CD14-positive monocyte (primary cell): ENCODE measurements around the gene STARD13. TPM values are rescaled to one million over a fixed set of nuclear protein-coding genes. Genes with fewer than 3 reads are reported as not detected.

Source experiments
- DNase-seq, 3 donors: peaks; one replicate each; pipeline ENCODE4 v3.0.0-alpha.2; 2011 to 2022
- H2AFZ ChIP-seq: 2 replicates; pipeline ENCODE4 v1.6.0; 2012; ENCODE audit warnings: mild to moderate bottlenecking, low read depth, low read length, inconsistent platforms; ENCODE audit not compliant: insufficient read depth, poor library complexity, severe bottlenecking
- H3K27ac ChIP-seq, 2 donors: 1 replicate in 1 of 2; 2 replicates in 1 of 2; pipeline ENCODE4 v1.5.1; 2012 to 2013; ENCODE audit warnings: low read length in 2 of 2, control low read depth in 1 of 2, inconsistent platforms in 1 of 2, low read depth in 1 of 2, mild to moderate bottlenecking in 1 of 2
- H3K27me3 ChIP-seq, 2 donors: one replicate each; pipeline versions ENCODE4 v1.6.0 to v1.6.1; 2011 to 2013; ENCODE audit warnings: low read length in 2 of 2; ENCODE audit not compliant: control insufficient read depth in 2 of 2, insufficient read depth in 2 of 2
- H3K36me3 ChIP-seq, 2 donors: replicated peaks in 1 of 2; 1 replicate in 1 of 2; 2 replicates in 1 of 2; pipeline versions ENCODE4 v1.5.1 to v1.6.1; 2012 to 2013; ENCODE audit warnings: low read length in 2 of 2, control low read depth in 1 of 2, inconsistent platforms in 1 of 2, mild to moderate bottlenecking in 1 of 2; ENCODE audit not compliant: insufficient read depth in 2 of 2, control insufficient read depth in 1 of 2
- H3K4me1 ChIP-seq, 2 donors: 1 replicate in 1 of 2; 2 replicates in 1 of 2; pipeline versions ENCODE4 v1.5.1 to v1.6.1; 2012 to 2013; ENCODE audit warnings: low read length in 2 of 2, control low read depth in 1 of 2, inconsistent platforms in 1 of 2, mild to moderate bottlenecking in 1 of 2, moderate library complexity in 1 of 2; ENCODE audit not compliant: insufficient read depth in 2 of 2, control insufficient read depth in 1 of 2
- H3K4me2 ChIP-seq: replicated peaks from 2 replicates; pipeline ENCODE3; 2012; ENCODE audit warnings: low read length, moderate library complexity, mild to moderate bottlenecking; ENCODE audit not compliant: poor library complexity, severe bottlenecking; ENCODE audit errors: extremely low read depth
- H3K4me3 ChIP-seq, 3 experiments: fragments of 200-600 bp in 1 of 3; sonication (generic) in 1 of 3; replicated peaks in 1 of 3; 1 replicate in 2 of 3; 2 replicates in 1 of 3; pipeline ENCODE4 v1.5.1; 2011 to 2013; ENCODE audit warnings: low read length in 3 of 3, mild to moderate bottlenecking in 3 of 3, control low read depth in 2 of 3, low read depth in 2 of 3, inconsistent platforms in 1 of 3, moderate library complexity in 1 of 3
- H3K79me2 ChIP-seq: 2 replicates; pipeline ENCODE4 v1.6.0; 2012; ENCODE audit warnings: mild to moderate bottlenecking, control low read depth, inconsistent platforms, low read length, moderate library complexity; ENCODE audit not compliant: insufficient read depth
- H3K9ac ChIP-seq: 2 replicates; pipeline ENCODE4 v1.6.0; 2017; ENCODE audit warnings: low read length, mild to moderate bottlenecking; ENCODE audit not compliant: insufficient read depth, poor library complexity, severe bottlenecking
- H3K9me3 ChIP-seq, 2 donors: replicated peaks in 1 of 2; 1 replicate in 1 of 2; 2 replicates in 1 of 2; pipeline versions ENCODE4 v1.5.1 to v1.6.1; 2012 to 2013; ENCODE audit warnings: low read length in 2 of 2, control low read depth in 1 of 2; ENCODE audit not compliant: control insufficient read depth in 1 of 2, insufficient read depth in 1 of 2
- H4K20me1 ChIP-seq: 2 replicates; pipeline ENCODE4 v1.6.0; 2012; ENCODE audit warnings: mild to moderate bottlenecking, low read length, control low read depth, moderate library complexity; ENCODE audit not compliant: insufficient read depth
- H3K27ac Mint-ChIP-seq, 7 donors: one replicate each; pipeline ENCODE4 v1.8.0; 2020; ENCODE audit warnings: mild to moderate bottlenecking in 7 of 7, mixed read lengths in 7 of 7, moderate library complexity in 6 of 7, inconsistent platforms in 2 of 7
- H3K27me3 Mint-ChIP-seq, 3 donors: one replicate each; pipeline ENCODE4 v1.8.0; 2021 to 2022; ENCODE audit warnings: low read depth in 3 of 3, mild to moderate bottlenecking in 3 of 3, mixed read lengths in 3 of 3, moderate library complexity in 3 of 3, inconsistent platforms in 1 of 3
- H3K36me3 Mint-ChIP-seq, 2 donors: one replicate each; pipeline ENCODE4 v1.8.0; 2020; ENCODE audit warnings: mixed read lengths in 2 of 2, inconsistent platforms in 1 of 2, mild to moderate bottlenecking in 1 of 2
- H3K4me1 Mint-ChIP-seq: one replicate; pipeline ENCODE4 v1.8.0; 2020; ENCODE audit warnings: mild to moderate bottlenecking, mixed read lengths
- H3K4me3 Mint-ChIP-seq, 2 donors: one replicate each; pipeline ENCODE4 v1.8.0; 2020; ENCODE audit warnings: mild to moderate bottlenecking in 2 of 2, mixed read lengths in 2 of 2, moderate library complexity in 1 of 2
- H3K9me3 Mint-ChIP-seq, 7 donors: one replicate each; pipeline ENCODE4 v1.8.0; 2020 to 2022; ENCODE audit warnings: mixed read lengths in 7 of 7, mild to moderate bottlenecking in 6 of 7, moderate library complexity in 6 of 7, inconsistent platforms in 2 of 7
- WGBS: methylation state at CpG from one replicate; pipeline ENCODE4 v1.1.5; 2013; ENCODE audit warnings: missing lambda C conversion rate; ENCODE audit not compliant: insufficient coverage; 5-methylcytosine and 5-hydroxymethylcytosine counted together
- intact Hi-C, 2 donors: fragments of 100-400 bp; cut with micrococcal nuclease; formaldehyde crosslinking; loops; one replicate each; pipeline versions ENCODE4 v1.15.0 to v1.15.1; 2023
- polyA plus RNA-seq, 3 donors: library from polyadenylated mRNA; depleted of rRNA in 1 of 3; unstranded in 2 of 3; stranded (reverse) in 1 of 3; fragments of 300-500 nt in 2 of 3; fragments of >200 nt in 1 of 3; fragmentation: Illumina TruSeq in 2 of 3; gene quantifications; 1 replicate in 2 of 3; 2 replicates in 1 of 3; pipeline ENCODE4 v1.2.3, GENCODE V29; 2012 to 2021
- TF ChIP-seq, protein P1 (sequence below): fragments of 200-600 bp; IDR thresholded peaks from one replicate; pipeline ENCODE4 v1.8.0; 2022; ENCODE audit warnings: antibody characterized with exemption, mild to moderate bottlenecking

Gene STARD13
- polyA plus RNA-seq, 3 donors, result 0.37 to 0.69 (median 0.60) TPM

GRCh38 chr13:33107361-33107760, 178.2 kb downstream of the STARD13 start:
- Mint-ChIP-seq H3K27ac (no peak overlapping the region), H3K4me3 (no peak overlapping the region), H3K36me3 (peaks cover 0 to 2% of the 10 kb centered on the region in 2 donors), H3K4me1 (peaks cover 51% of the 10 kb centered on the region), H3K9me3 (peaks cover 0 to 2% (median 0%) of the 10 kb centered on the region in 7 donors), H3K27me3 (peaks cover 0 to 4% (median 0%) of the 10 kb centered on the region in 3 donors)
- Histone ChIP-seq H3K4me3 (no peak overlapping the region), H2AFZ (no peak overlapping the region), H3K9me3 (no peaks in the 10 kb centered on the region), H3K36me3 (no peaks in the 10 kb centered on the region), H3K4me1 (peaks cover 48 to 52% of the 10 kb centered on the region in 2 donors), H3K4me2 (no peak overlapping the region), H3K27me3 (no peaks in the 10 kb centered on the region), H3K9ac (no peak overlapping the region), H4K20me1 (no peaks in the 10 kb centered on the region), H3K27ac (no peak overlapping the region), H3K79me2 (no peaks in the 10 kb centered on the region)
- TF ChIP-seq, protein P1, sequence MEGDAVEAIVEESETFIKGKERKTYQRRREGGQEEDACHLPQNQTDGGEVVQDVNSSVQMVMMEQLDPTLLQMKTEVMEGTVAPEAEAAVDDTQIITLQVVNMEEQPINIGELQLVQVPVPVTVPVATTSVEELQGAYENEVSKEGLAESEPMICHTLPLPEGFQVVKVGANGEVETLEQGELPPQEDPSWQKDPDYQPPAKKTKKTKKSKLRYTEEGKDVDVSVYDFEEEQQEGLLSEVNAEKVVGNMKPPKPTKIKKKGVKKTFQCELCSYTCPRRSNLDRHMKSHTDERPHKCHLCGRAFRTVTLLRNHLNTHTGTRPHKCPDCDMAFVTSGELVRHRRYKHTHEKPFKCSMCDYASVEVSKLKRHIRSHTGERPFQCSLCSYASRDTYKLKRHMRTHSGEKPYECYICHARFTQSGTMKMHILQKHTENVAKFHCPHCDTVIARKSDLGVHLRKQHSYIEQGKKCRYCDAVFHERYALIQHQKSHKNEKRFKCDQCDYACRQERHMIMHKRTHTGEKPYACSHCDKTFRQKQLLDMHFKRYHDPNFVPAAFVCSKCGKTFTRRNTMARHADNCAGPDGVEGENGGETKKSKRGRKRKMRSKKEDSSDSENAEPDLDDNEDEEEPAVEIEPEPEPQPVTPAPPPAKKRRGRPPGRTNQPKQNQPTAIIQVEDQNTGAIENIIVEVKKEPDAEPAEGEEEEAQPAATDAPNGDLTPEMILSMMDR, result no peak
- no peak for DNase-seq
- 100% methylated on average over 2 of the region's 2 CpGs for WGBS
- intact Hi-C loops, result no loop called here

GRCh38 chr13:33106656-33107360, 178.7 kb downstream of the STARD13 start:
- Histone ChIP-seq H3K9ac (no peak overlapping the region), H3K27me3 (no peaks in the 10 kb centered on the region), H3K4me1 (peaks cover 46 to 50% of the 10 kb centered on the region in 2 donors), H3K36me3 (no peaks in the 10 kb centered on the region), H3K4me2 (no peak overlapping the region), H3K27ac (no peak overlapping the region), H3K9me3 (no peaks in the 10 kb centered on the region), H3K4me3 (no peak overlapping the region), H3K79me2 (no peaks in the 10 kb centered on the region), H4K20me1 (no peaks in the 10 kb centered on the region), H2AFZ (no peak overlapping the region)
- intact Hi-C loops, result no loop called here
- peak overlapping the region in 1 of 7 donors; percentile 80 for H3K27ac Mint-ChIP-seq
- peaks cover 49% of the 10 kb centered on the region for H3K4me1 Mint-ChIP-seq
- DNase-seq, result no peak
- TF ChIP-seq, protein P1, result no peak
- H3K9me3 Mint-ChIP-seq, result peaks cover 0 to 2% (median 0%) of the 10 kb centered on the region in 7 donors
- H3K36me3 Mint-ChIP-seq, result peaks cover 0 to 2% of the 10 kb centered on the region in 2 donors
- no peak overlapping the region for H3K4me3 Mint-ChIP-seq
- 92% methylated on average over 4 of the region's 7 CpGs for WGBS
- H3K27me3 Mint-ChIP-seq, result peaks cover 0 to 4% (median 0%) of the 10 kb centered on the region in 3 donors
